ENCODE measurements around the gene C15orf62.

- TF ChIP-seq EZH2phosphoT487 (IDR thresholded peaks at IDR 0.05; ENCODE audit: insufficient read depth, low read depth): no peak
- no peak for TF ChIP-seq EZH2 (IDR thresholded peaks at IDR 0.05; ENCODE audit: insufficient read depth, poor library complexity, severe bottlenecking)
These were observed 26.3 kb downstream of the C15orf62 start for GRCh38 chr15:40796041-40796440.
